DND-41 (cell line): Measurements from ENCODE around the gene YLPM1.

ENCODE experiments used
- ATAC-seq: fragments of 200-7000 bp; cut with Tn5 transposase; 3 replicates; pipeline ENCODE4 v1.9.1; 2021; ENCODE audit warnings: low read depth; ENCODE audit not compliant: insufficient read depth
- DNase-seq: peaks from one replicate; pipeline ENCODE4 v3.0.0-alpha.2; 2020
- H2AFZ ChIP-seq: 2 replicates; pipeline ENCODE4 v1.6.0; 2012; ENCODE audit warnings: low read depth, low read length
- H3K27ac ChIP-seq: 2 replicates; pipeline ENCODE4 v1.5.1; 2012; ENCODE audit warnings: low read length, inconsistent platforms
- H3K27me3 ChIP-seq: fragments of 200-600 bp; sonication (generic); 2 replicates; pipeline ENCODE4 v1.6.0; 2012; ENCODE audit warnings: low read length, mild to moderate bottlenecking, inconsistent platforms; ENCODE audit not compliant: insufficient read depth, poor library complexity
- H3K36me3 ChIP-seq: 2 replicates; pipeline ENCODE4 v1.5.1; 2012; ENCODE audit warnings: low read length, inconsistent platforms; ENCODE audit not compliant: insufficient read depth
- H3K4me1 ChIP-seq: 2 replicates; pipeline ENCODE4 v1.5.1; 2012; ENCODE audit warnings: mild to moderate bottlenecking, low read length; ENCODE audit not compliant: insufficient read depth
- H3K4me2 ChIP-seq: 2 replicates; pipeline ENCODE4 v1.6.0; 2012; ENCODE audit warnings: mild to moderate bottlenecking, moderate library complexity, low read length, inconsistent platforms; ENCODE audit not compliant: insufficient read depth
- H3K4me3 ChIP-seq, 2 experiments: fragments of 200-600 bp in 1 of 2; shearing (Covaris generic) in 1 of 2; 2 replicates each; pipeline ENCODE4 v1.5.1; 2012 to 2016; ENCODE audit warnings: inconsistent platforms in 2 of 2, low read length in 2 of 2, mild to moderate bottlenecking in 2 of 2, low read depth in 1 of 2, moderate library complexity in 1 of 2
- H3K79me2 ChIP-seq: 2 replicates; pipeline ENCODE4 v1.6.0; 2012; ENCODE audit warnings: low read length, inconsistent platforms; ENCODE audit not compliant: insufficient read depth
- H3K9ac ChIP-seq: 2 replicates; pipeline ENCODE4 v1.6.0; 2012; ENCODE audit warnings: low read depth, mild to moderate bottlenecking, inconsistent platforms, low read length, moderate library complexity
- H3K9me3 ChIP-seq: 2 replicates; pipeline ENCODE4 v1.5.1; 2012; ENCODE audit warnings: low read length, moderate library complexity, mild to moderate bottlenecking, inconsistent platforms; ENCODE audit not compliant: insufficient read depth, severe bottlenecking
- H4K20me1 ChIP-seq: 2 replicates; pipeline ENCODE4 v1.6.0; 2012; ENCODE audit warnings: low read length; ENCODE audit not compliant: insufficient read depth
- EZH2 ChIP-seq: IDR thresholded peaks from 3 replicates; pipeline ENCODE4 v1.6.1; 2012; ENCODE audit warnings: borderline replicate concordance, low read depth, mild to moderate bottlenecking, moderate library complexity, low read length, inconsistent platforms; ENCODE audit not compliant: severe bottlenecking
- TF ChIP-seq, protein P1 (sequence below): IDR thresholded peaks from 2 replicates; pipeline ENCODE4 v1.5.1; 2012; ENCODE audit warnings: borderline replicate concordance, low read length, moderate library complexity, mild to moderate bottlenecking; ENCODE audit not compliant: poor library complexity, severe bottlenecking; ENCODE audit errors: extremely low read depth

YLPM1 gene

DNA sequence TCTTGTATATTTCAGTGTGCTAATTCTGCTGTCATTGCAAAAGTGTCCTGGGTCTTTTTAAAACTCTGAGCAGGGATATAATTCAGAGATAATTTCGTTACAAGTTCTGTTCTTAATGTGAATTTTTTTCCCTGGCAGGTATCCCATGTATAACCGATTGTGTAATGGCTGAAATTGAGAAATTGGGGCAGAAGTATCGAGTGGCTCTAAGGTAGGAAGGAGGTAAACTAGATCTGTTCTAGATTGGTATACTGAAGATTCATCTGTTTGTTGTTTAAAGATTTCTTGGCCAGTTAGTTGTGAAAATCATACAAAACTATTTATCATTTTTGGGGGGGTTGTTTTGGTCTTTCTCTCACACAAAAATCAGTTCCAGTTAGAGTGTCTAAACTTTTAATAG is 40.0 kb upstream of the YLPM1 start:
- no peak overlapping the region for H3K4me3 ChIP-seq
- DNase-seq: no peak
- no peak for TF ChIP-seq EZH2
- TF ChIP-seq, protein P1, sequence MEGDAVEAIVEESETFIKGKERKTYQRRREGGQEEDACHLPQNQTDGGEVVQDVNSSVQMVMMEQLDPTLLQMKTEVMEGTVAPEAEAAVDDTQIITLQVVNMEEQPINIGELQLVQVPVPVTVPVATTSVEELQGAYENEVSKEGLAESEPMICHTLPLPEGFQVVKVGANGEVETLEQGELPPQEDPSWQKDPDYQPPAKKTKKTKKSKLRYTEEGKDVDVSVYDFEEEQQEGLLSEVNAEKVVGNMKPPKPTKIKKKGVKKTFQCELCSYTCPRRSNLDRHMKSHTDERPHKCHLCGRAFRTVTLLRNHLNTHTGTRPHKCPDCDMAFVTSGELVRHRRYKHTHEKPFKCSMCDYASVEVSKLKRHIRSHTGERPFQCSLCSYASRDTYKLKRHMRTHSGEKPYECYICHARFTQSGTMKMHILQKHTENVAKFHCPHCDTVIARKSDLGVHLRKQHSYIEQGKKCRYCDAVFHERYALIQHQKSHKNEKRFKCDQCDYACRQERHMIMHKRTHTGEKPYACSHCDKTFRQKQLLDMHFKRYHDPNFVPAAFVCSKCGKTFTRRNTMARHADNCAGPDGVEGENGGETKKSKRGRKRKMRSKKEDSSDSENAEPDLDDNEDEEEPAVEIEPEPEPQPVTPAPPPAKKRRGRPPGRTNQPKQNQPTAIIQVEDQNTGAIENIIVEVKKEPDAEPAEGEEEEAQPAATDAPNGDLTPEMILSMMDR: no peak

DNA sequence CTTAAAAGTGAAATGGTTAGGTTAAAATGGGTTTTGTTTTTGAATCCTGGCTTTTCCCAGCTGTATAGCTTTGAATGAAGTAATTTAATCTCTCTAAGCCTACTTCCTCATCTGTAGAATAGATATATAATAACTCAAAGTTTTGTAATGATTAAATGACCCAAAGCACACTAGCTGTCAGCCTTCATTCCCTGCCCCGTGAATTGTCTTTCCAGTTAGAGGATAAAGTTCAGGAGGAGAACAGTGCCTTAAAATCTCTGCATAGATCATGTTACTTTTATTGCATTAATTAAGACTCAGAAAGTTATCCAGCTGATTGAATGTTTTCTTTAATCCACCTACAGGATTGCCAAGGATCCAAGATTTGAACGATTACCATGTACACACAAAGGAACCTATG is 30.7 kb upstream of the YLPM1 start:
- H4K20me1 ChIP-seq: no peaks in the 10 kb centered on the region
- H3K27me3 ChIP-seq: no peaks in the 10 kb centered on the region
- no peaks in the 10 kb centered on the region for H3K4me1 ChIP-seq
- no peak overlapping the region for H3K4me3 ChIP-seq
- no peak for ATAC-seq
- H3K9me3 ChIP-seq: no peaks in the 10 kb centered on the region
- no peak overlapping the region for H3K27ac ChIP-seq
- no peak for TF ChIP-seq EZH2
- TF ChIP-seq, protein P1: no peak
- no peak for DNase-seq
- H3K36me3 ChIP-seq: peaks cover 57% of the 10 kb centered on the region
- no peak overlapping the region for H3K4me2 ChIP-seq
- no peak overlapping the region for H3K9ac ChIP-seq
- peaks cover 4% of the 10 kb centered on the region; the same call in 1 of the 2 replicates for H3K79me2 ChIP-seq
- H2AFZ ChIP-seq: no peak overlapping the region

More for the DNA sequence above, 40.0 kb upstream of the YLPM1 start:
- Histone ChIP-seq H3K36me3 (peaks cover 44% of the 10 kb centered on the region), H3K79me2 (no peaks in the 10 kb centered on the region), H3K27ac (no peak overlapping the region), H3K9ac (no peak overlapping the region), H3K9me3 (no peaks in the 10 kb centered on the region), H2AFZ (no peak overlapping the region), H3K27me3 (no peaks in the 10 kb centered on the region), H4K20me1 (no peaks in the 10 kb centered on the region), H3K4me1 (no peaks in the 10 kb centered on the region), H3K4me2 (no peak overlapping the region)
- no peak for ATAC-seq

DNA sequence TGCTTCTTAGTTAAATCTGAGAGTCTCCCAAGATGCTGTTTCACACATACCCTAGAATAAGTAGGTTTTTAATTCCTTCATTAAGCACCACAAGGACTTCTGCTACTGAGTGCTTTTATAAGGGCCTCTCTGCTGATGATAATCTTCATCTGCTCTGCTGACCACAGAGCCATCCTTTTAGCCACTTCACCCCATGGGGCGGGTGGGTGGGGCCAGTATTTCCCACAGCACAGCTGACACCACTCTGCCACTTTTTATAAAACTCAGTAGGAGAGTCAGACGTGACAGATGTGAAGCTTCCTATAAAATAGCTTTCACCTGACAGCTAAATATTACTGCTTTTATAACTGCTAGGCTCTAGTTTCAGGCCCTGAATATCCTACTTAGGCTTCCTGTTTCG is 29.9 kb upstream of the YLPM1 start:
- no peak for ATAC-seq
- Histone ChIP-seq H2AFZ (no peak overlapping the region), H3K4me3 (no peak overlapping the region), H3K4me2 (no peak overlapping the region), H3K4me1 (no peaks in the 10 kb centered on the region), H3K27ac (no peak overlapping the region), H4K20me1 (no peaks in the 10 kb centered on the region), H3K36me3 (peaks cover 60% of the 10 kb centered on the region), H3K27me3 (no peaks in the 10 kb centered on the region), H3K9ac (no peak overlapping the region), H3K79me2 (peaks cover 4% of the 10 kb centered on the region; the same call in 1 of the 2 replicates), H3K9me3 (no peaks in the 10 kb centered on the region)
- no peak for DNase-seq
- TF ChIP-seq EZH2: no peak
- TF ChIP-seq, protein P1: no peak

DNA sequence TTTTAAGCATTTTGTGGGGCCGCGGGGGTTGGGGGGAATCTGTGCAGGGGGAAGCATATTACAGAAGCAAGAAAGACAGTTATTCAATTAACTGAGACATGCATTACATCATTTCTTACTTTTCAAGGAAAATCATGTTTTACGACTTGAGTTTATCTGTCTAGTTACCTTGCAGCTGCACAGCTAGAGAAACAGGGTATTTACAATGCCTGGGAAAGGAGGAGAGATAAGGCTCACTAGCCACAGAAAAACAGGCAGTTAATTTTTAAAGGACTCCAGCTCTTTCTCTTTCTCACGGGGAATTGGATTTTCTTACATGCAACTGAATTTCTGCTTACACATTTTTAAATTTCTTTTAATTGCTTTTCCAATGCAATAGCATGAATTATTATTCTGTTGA is 28.0 kb upstream of the YLPM1 start:
- Histone ChIP-seq H3K4me2 (no peak overlapping the region), H3K4me3 (no peak overlapping the region), H3K9me3 (no peaks in the 10 kb centered on the region), H3K27ac (no peak overlapping the region), H3K9ac (no peak overlapping the region), H3K27me3 (no peaks in the 10 kb centered on the region), H3K36me3 (peaks cover 64% of the 10 kb centered on the region), H2AFZ (no peak overlapping the region), H3K79me2 (peaks cover 4% of the 10 kb centered on the region; the same call in 1 of the 2 replicates), H4K20me1 (no peaks in the 10 kb centered on the region), H3K4me1 (no peaks in the 10 kb centered on the region)
- DNase-seq (no peak), ATAC-seq (no peak)
- TF ChIP-seq EZH2: no peak
- TF ChIP-seq, protein P1: no peak
